HG02852 (cell line): ENCODE data around the gene PCSK6.
A peak's percentile ranks its signal among the peaks of the same experiment; 100 is the strongest.
"Not testable (repeated sequence)": the region's sequence is repeated elsewhere in the genome, so short reads cannot be mapped to it uniquely, and the experiment has no call there.

Experiments used
- ATAC-seq: cut with Tn5 transposase; IDR thresholded peaks from one replicate; pipeline ENCODE4 v1.9.1; 2021; ENCODE audit warnings: mild to moderate bottlenecking, moderate library complexity; ENCODE audit not compliant: unreplicated experiment

Gene PCSK6

GRCh38 chr15:101288905-101289513 is 200.5 kb downstream of the PCSK6 start:
- no peak for ATAC-seq

DNA sequence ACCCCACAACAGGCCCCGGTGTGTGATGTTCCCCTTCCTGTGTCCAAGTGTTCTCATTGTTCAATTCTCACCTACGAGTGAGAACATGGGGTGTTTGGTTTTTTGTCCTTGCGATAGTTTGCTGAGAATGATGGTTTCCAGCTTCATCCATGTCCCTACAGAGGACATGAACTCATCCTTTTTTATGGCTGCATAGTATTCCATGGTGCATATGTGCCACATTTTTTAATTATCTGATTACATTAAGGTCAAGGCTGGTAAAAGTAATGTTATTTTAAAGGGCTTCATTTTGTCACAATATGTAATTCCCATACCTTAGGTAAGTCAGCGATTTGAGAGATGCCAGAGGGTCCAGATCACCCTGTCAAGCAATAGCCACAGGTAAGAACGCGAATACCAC is 202.2 kb downstream of the PCSK6 start:
- not testable (repeated sequence) for ATAC-seq

- no peak for ATAC-seq
Measured at GRCh38 chr15:101286471-101287114, 202.9 kb downstream of the PCSK6 start.

DNA sequence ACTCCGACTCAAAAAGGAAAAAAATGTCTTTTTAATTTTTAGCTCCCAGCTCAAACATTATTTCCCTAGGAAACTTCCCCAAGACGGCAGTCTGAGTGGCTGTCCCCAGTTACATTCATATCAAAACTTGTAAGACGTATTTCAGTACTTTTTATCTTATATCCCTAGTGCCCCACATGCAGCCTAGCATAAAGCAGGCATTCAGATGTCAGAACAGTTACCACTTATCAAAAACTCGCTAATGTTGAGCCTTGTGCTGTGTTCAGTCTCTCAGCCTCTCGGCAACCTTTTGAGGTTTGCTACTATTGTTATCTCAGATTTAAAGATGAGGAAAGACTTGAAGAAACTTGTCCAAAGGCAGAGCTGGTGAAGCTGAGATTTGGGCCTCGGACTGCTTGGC is 205.6 kb downstream of the PCSK6 start:
- no peak for ATAC-seq

DNA sequence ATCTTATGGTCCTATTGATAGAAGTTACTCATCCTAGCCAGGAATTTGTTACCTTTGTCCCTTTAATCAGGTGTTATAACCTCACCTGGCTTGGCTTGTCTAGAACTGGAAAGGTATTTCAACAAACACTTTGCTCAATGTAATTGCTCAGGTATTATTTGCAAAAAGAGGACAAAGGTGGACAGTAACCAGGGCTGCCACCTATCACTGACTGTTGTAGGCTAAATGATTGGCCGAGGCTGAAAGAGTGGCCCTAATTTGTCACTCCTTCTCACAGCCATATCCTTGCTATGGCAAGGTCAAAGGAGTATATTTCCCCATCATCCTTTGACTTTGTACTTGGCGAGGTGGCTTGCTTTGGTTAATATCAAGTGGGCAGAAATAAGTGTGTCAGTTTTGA is 209.5 kb downstream of the PCSK6 start:
- no peak for ATAC-seq

- ATAC-seq = no peak
Measured at GRCh38 chr15:101277943-101278564, 211.5 kb downstream of the PCSK6 start.

GRCh38 chr15:101277038-101277822 is 212.3 kb downstream of the PCSK6 start, which contains the start of gene SELENOS:
Gene SELENOS, minus strand, starts transcription at chr15:101277485. Its CDS starts 68 bp downstream, at chr15:101277417.
- peak; percentile 88 for ATAC-seq

DNA sequence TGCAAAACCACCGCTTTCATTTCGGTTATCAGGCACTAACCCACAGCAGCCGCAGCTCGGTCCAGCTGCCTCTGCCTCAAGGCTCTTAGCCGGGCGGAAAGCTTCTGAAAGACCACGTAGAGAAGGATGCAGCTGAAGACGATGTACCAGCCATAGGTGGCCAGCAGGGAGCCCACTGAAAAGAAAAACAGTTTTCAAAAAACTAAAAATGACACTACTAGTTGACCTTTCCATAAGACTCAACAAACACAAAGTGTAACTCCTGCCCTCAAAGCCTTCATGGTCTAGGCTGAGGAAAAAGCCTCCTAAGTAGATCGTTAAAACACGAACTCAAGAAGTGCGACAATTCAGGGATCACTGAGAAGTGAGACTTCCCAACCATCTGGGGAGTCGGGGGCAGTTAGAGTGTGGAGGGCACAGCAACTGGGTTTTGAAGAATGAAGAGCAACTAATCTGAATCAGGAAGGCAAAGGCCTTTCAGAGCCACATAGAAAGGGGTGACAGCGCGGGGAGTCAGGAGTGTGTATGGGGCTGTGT is 212.9 kb downstream of the PCSK6 start:
- ATAC-seq = peak; percentile 34

GRCh38 chr15:101275018-101275417 is 214.5 kb downstream of the PCSK6 start:
- peak; percentile 34 for ATAC-seq

DNA sequence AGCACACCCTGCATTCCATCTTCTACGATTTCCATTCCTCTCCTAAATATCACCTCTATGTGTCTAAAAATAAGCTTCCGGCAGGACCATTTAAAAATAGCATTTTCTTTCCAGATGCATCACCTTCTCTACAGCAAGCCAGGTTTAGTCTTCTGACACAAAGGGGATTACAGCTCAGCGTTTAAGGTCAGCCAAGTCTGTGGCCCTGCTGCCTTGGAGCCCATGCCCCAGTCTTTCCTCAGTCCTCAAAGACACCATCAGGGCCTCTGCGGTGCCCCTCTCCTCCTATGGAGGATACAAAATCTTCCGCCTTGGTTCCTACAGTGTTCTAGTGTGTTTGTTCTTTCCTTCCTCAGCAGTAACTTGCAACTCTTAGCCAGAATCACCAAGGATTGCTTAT is 216.0 kb downstream of the PCSK6 start:
- ATAC-seq = no peak

GRCh38 chr15:101272584-101272983 is 216.9 kb downstream of the PCSK6 start:
- no peak for ATAC-seq

DNA sequence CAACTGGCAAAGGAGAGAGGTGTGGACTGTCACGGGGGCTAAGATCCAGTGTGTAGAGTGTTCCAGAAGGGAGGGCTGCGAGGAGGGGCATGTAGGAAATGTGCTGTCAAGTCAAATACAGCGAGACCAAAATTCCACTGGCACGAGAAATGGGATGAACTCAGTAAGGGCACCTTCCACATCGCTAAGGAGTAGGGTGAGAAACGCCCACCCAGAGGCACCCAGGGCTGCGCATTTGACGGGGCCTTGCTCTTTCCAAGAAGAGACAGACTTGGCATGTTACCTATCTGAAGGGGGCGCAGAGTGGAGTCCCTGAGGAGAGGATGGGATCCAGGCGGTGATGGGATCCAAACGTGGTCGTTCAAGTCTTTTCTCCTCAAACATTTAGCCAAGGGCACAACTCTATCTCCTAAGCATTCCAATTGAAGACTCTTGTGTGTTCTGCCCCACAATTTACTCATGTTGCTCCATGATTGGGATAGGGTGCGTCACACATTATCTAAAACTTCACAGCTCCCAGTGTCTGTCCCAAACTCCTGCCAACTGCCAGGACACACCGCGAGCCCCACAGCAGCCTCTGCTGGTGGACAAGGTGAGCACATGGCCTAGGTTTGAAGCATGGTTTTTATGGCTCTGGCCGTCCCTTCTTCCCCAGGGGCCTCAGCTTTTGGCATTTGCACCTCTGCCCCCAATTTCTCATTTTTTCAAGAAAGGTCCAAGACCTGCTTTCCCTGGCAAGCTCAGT is 219.9 kb downstream of the PCSK6 start:
- ATAC-seq = no peak

DNA sequence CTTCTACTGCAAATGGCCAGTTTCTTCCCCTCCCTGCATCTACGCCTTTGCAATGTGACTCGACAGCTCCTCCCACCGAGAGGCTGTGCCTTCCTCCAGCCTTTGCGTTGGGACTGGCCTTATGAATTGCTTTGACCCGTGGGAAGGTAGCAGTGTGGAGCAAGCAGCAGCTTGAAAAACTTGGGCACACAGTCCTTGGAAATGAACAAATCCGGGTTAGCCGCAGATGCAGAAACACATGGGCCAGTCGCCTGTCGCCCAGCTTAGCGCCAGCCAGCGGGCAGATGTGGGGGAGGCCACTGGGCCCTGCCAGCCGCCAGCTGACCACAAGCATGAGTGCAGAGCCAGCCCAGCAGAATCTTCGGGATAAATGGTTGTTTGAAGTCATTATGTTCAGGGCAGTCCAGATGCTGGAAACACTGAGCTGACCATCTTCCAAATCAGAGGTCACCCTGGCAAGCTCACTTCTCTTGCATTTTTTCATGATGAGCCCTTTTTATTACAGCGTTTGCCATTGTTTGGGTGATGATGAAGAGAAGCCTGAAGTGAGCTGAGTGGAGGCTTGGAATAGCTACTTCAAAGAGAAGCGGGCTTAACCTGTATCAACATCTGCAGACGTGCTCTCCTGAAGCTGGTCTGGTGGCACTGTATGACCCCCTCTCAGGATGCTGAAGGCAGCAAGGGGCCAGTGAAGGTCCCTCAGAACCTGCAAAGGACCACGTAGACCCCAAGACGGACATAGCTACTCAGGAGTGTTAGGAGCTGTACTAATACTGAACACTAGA is 222.0 kb downstream of the PCSK6 start:
- ATAC-seq = no peak

DNA sequence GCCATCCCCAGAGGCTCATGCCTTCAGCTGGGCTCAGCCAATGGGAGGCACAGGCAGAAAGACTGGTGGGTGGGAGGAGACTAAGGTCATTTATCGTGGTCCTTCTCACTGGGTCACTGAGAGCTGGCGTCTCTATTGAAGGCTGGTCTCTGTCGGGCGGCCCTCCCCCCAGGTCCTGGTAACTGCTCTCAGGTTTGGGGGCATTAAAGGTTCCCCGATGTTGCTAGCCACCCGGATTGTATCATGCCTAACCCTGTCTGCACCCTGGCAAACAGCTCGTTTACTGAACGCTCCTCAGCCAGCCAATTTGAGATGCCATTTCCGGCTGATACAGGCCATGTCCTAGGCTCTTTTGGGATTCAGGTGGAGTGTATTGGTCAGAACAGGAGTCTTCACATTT is 222.7 kb downstream of the PCSK6 start:
- ATAC-seq = no peak

DNA sequence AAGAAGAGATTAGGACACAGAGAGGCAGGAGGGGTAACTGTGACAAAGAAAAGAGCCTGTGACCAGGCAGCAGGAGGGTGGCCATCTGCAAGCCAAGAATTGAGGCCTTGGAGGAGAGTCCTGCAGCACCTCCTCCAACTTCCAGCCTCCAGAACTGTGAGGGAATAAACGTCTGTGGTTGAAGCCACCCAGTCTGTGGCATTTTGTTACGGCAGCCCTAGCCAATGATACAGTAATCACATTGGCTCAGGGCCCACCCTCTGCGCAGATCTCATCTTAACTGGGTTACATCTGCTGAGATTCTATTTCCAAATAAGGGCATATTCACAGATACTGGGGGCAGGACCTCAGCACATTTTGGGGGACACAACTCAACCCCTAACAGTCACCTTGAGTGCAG is 223.5 kb downstream of the PCSK6 start:
- ATAC-seq = no peak

DNA sequence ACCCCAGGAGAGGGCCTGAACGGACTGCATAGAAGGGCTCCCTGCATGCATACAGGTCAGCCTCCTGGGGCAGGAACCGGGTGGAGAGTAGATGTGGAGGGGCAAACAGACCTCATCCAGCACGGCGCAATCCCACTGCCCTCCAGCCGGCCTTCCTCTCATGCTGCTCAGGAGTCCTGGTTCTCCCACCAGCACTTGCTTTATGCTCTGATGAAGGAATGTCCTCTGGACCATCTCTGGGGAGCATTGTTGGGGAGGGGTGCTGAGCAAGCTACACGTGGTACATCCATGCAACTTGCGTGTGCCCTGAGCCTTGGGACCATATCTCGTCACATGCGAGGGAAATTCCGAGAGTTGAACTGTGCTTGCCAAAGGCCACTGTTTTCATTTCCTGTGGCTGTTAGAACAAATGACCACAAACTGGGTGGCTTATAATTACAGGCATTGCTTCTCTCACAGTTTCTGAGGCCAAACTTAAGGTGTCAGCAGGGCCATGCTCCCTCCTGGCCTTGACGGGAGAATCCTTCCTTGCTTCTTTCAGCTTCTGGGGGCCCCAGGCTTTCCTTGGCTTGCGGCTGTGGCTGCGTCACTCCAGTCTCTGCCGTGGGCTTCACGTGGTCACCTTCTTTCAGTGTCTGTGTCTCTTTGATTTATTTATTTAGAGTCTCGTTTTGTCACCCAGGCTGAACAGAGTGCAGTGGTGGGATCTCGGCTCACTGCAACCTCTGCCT is 224.4 kb downstream of the PCSK6 start:
- no peak for ATAC-seq

- no peak for ATAC-seq
Measured at GRCh38 chr15:101264011-101264410, 225.5 kb downstream of the PCSK6 start.

GRCh38 chr15:101262551-101262950 is 227.0 kb downstream of the PCSK6 start:
- no peak for ATAC-seq
